ENCODE data around the gene ZNRF1. TPM values are rescaled to one million over a fixed set of nuclear protein-coding genes. Genes with fewer than 3 reads are reported as not detected.
A peak's percentile ranks its signal among the peaks of the same experiment; 100 is the strongest.

The ZNRF1 gene
- total and polyA plus RNA-seq, 2 of the 13 experiments (the other 11 are each of a cell fraction or from before 2014, with no cell fraction given): 43.9 to 58.7 TPM

DNA sequence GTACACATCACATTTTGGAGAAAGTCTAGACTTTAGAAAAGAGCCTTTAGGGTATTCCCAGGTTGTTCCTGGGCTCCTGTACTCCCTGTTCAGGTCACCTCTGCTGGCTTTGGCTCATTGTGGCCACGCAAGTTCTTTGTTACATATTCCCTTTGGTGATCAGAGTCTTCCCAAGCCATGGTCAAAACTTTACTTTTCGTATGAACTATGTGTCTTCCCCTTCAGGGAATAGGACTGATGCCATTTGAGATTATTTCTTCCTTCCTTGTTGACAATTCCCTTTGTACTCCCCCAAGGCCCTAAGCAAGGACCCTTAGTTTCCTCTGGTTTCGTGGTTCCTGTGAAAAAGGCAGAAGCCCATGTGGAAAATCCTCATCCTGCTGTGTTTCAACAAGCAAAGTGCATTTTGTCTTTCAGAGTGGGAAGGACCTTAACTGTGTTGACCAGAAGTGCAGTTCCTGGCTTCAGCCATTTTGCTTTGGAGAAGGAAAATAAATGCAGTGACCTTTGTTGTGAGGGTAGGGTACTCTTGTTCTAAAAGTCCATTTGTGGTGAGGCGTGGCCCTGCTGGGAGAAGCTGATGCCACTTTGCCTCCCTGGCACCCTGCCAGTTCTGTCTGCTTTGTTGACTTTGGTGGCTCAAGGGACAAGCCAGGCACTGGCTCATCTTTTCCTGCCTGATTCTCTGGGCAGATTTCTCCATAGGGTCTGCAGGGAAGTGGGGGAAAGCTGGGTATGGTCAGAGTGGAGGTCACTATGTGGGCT lies 55.1 kb downstream of the ZNRF1 start (continued):
- TF ChIP-seq, protein P1, sequence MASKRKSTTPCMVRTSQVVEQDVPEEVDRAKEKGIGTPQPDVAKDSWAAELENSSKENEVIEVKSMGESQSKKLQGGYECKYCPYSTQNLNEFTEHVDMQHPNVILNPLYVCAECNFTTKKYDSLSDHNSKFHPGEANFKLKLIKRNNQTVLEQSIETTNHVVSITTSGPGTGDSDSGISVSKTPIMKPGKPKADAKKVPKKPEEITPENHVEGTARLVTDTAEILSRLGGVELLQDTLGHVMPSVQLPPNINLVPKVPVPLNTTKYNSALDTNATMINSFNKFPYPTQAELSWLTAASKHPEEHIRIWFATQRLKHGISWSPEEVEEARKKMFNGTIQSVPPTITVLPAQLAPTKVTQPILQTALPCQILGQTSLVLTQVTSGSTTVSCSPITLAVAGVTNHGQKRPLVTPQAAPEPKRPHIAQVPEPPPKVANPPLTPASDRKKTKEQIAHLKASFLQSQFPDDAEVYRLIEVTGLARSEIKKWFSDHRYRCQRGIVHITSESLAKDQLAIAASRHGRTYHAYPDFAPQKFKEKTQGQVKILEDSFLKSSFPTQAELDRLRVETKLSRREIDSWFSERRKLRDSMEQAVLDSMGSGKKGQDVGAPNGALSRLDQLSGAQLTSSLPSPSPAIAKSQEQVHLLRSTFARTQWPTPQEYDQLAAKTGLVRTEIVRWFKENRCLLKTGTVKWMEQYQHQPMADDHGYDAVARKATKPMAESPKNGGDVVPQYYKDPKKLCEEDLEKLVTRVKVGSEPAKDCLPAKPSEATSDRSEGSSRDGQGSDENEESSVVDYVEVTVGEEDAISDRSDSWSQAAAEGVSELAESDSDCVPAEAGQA (IDR thresholded peaks at IDR 0.05; ENCODE audit: low read depth): 0 out of 2 replicates have a peak, but pooled peaks have one; percentile 38
- TF ChIP-seq, protein P1 (CRISPR knock-in tag; IDR thresholded peaks at IDR 0.05; ENCODE audit: borderline replicate concordance): no peak
- TF ChIP-seq ZFYVE20 (CRISPR knock-in tag; IDR thresholded peaks at IDR 0.05; ENCODE audit: borderline replicate concordance, low read depth) (no peak), TCF12 (IDR thresholded peaks at IDR 0.05) (no peak), TCF12 (CRISPR knock-in tag; IDR thresholded peaks at IDR 0.05) (no peak), RFXANK (CRISPR knock-in tag; IDR thresholded peaks at IDR 0.05) (no peak; the same call in 1 of the 2 replicates), SIX4 (CRISPR knock-in tag; IDR thresholded peaks at IDR 0.05) (peak; percentile 9; the same call in 1 of the 2 replicates), ZNF614 (CRISPR knock-in tag; IDR thresholded peaks at IDR 0.05; ENCODE audit: borderline replicate concordance) (peak; percentile 67; the same call in 1 of the 2 replicates), SIN3B (IDR thresholded peaks at IDR 0.05; ENCODE audit: low read length) (no peak), ZFP37 (CRISPR knock-in tag; IDR thresholded peaks at IDR 0.05; ENCODE audit: borderline replicate concordance) (no peak), ZNF317 (CRISPR knock-in tag; IDR thresholded peaks at IDR 0.05) (no peak), MIER3 (CRISPR knock-in tag; IDR thresholded peaks at IDR 0.05; ENCODE audit: borderline replicate concordance) (peak; percentile 66; the same call in 1 of the 2 replicates), NRL (CRISPR knock-in tag; IDR thresholded peaks at IDR 0.05; ENCODE audit: borderline replicate concordance) (no peak)
- TF ChIP-seq, protein P2, sequence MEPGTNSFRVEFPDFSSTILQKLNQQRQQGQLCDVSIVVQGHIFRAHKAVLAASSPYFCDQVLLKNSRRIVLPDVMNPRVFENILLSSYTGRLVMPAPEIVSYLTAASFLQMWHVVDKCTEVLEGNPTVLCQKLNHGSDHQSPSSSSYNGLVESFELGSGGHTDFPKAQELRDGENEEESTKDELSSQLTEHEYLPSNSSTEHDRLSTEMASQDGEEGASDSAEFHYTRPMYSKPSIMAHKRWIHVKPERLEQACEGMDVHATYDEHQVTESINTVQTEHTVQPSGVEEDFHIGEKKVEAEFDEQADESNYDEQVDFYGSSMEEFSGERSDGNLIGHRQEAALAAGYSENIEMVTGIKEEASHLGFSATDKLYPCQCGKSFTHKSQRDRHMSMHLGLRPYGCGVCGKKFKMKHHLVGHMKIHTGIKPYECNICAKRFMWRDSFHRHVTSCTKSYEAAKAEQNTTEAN (CRISPR knock-in tag; conservative IDR thresholded peaks at IDR 0.05): 0 out of 2 replicates have a peak, but pooled peaks have one; percentile 26
- TF ChIP-seq, protein P3, sequence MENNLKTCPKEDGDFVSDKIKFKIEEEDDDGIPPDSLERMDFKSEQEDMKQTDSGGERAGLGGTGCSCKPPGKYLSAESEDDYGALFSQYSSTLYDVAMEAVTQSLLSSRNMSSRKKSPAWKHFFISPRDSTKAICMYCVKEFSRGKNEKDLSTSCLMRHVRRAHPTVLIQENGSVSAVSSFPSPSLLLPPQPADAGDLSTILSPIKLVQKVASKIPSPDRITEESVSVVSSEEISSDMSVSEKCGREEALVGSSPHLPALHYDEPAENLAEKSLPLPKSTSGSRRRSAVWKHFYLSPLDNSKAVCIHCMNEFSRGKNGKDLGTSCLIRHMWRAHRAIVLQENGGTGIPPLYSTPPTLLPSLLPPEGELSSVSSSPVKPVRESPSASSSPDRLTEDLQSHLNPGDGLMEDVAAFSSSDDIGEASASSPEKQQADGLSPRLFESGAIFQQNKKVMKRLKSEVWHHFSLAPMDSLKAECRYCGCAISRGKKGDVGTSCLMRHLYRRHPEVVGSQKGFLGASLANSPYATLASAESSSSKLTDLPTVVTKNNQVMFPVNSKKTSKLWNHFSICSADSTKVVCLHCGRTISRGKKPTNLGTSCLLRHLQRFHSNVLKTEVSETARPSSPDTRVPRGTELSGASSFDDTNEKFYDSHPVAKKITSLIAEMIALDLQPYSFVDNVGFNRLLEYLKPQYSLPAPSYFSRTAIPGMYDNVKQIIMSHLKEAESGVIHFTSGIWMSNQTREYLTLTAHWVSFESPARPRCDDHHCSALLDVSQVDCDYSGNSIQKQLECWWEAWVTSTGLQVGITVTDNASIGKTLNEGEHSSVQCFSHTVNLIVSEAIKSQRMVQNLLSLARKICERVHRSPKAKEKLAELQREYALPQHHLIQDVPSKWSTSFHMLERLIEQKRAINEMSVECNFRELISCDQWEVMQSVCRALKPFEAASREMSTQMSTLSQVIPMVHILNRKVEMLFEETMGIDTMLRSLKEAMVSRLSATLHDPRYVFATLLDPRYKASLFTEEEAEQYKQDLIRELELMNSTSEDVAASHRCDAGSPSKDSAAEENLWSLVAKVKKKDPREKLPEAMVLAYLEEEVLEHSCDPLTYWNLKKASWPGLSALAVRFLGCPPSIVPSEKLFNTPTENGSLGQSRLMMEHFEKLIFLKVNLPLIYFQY (CRISPR knock-in tag; IDR thresholded peaks at IDR 0.05; ENCODE audit: borderline replicate concordance): no peak
- TF ChIP-seq, protein P4, sequence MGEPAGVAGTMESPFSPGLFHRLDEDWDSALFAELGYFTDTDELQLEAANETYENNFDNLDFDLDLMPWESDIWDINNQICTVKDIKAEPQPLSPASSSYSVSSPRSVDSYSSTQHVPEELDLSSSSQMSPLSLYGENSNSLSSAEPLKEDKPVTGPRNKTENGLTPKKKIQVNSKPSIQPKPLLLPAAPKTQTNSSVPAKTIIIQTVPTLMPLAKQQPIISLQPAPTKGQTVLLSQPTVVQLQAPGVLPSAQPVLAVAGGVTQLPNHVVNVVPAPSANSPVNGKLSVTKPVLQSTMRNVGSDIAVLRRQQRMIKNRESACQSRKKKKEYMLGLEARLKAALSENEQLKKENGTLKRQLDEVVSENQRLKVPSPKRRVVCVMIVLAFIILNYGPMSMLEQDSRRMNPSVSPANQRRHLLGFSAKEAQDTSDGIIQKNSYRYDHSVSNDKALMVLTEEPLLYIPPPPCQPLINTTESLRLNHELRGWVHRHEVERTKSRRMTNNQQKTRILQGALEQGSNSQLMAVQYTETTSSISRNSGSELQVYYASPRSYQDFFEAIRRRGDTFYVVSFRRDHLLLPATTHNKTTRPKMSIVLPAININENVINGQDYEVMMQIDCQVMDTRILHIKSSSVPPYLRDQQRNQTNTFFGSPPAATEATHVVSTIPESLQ (CRISPR knock-in tag; conservative IDR thresholded peaks at IDR 0.05): no peak

Measured in HepG2 (cell line).